ENCODE results near the gene LMF2.

Gene LMF2

DNA sequence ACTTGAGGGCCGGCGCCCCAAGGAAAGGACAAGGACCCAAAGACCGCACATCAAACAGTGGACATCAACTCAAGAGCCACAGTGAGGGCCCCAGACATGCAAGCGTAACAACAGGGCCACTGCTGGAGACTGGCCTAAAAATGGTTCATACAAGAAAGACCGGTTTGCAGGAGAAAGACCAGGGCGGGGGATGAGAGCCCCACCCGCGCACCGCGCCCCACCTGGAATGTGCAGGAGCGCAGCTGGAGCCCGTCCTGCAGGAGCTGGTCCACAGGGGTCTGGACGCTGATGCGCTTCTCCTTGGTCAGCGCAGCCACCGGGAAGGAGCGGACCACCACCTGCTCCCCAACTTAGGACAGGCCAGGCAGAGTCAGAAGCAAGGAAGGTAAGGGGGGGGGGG is 46.6 kb downstream of the LMF2 start:
- no peak for DNase-seq

DNA sequence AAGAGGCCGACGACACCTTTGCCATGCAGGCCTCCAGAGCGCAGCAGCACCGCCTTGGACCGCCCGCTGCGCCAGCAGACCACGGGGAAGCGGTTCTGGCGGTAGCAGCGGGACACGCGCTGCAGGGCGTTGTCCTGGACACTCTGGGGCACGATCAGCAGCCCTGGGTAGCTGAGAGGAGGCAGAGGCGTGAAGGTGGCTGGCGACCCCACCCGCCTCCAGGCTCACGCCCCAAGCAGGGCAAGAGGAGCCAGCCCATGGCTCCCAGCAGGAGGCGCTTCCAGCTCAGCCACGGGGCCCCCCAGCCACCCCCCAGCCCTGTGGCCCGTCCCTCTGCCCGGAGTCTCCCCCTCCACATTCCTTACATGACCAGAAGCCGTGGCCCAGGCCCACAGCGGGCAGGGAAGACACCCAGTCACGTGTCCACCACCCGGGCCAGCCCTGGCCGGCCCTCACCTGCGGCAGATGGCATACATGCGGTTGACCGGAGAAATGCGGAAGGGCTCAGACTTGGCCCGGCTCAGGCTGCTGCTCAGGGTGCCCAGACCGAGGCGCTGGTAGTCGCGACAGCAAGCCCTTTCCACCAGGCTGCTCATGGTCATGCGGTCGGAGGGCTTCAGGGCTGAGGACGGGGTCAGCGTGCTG is 47.9 kb downstream of the LMF2 start:
- no peak for DNase-seq

DNA sequence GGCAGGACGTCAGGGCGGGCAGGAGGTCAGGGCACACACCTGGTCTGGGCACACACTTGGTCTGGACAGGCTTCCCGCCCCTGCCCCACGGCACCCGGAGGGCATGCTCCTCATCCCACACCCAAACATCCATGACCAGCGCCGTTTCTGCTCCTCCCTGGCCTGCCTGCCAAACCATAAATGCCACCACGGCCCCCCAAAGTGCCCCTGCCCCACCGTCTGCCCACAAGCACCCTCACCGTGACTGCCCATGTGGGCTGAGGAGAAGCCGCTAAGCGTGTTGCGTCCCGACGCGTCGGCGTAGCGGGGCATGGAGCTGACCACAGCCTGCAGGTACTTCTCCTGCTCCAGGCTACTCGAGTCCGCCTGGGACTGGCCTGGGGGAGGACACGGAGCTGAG is 48.5 kb downstream of the LMF2 start:
- DNase-seq, result no peak

DNA sequence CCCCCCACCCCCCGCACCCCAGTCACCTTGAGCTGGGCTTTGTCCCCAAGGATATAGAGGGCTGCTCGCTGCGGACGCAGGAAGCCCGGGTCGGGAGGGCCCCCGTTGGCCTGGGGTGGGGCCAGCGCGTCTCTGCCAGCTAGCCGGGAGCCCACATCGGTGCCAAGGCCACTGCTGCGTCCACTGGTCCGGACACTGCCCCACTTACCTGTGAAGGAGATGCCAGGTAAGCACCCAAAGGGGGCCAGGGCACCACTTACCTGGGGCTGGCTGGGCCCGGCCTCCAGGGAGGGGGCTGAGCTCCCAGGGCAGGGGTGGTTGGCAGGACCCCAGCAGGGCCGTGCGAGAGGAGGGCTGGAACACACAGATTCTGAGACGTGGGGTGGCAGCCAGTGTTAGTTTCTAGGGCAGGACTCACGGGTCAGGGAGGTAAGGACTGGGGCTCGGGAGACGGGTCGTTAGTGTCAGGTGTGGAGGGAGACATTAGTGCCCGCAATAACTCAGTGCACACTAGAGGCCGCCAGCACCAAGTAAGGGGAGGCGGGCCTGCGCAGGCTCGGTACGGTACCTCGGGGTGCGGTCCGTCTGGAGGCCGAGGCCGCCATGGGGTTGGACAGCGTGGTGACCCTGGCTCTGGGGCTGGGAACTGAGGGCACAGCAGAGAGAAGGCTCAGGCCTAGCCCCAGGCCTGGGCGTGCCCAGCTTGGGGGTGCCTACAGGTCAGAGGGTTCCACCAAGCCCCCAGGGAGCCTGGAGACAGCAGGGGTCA is 50.9 kb downstream of the LMF2 start:
- DNase-seq, result no peak

DNA sequence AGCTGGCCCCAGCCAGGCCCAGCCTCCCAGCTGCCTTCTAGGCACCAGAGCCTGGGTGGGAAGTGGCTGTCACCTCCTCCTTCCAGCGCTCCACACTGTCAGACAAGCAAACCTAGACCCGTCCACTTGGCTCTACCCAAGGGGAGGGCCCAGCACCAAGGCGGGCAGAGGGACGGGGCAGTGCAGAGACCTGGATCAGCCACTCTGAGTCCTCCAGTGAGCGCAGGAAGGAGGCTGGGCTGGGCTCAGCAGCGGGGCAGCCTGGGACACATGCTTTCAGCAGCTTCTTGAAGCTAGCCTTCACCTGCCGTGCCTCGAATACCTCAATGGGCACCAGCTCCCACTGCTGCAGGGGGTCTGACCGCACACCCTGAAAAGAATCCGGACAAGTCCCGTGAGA is 51.5 kb downstream of the LMF2 start:
- DNase-seq, result no peak

DNA sequence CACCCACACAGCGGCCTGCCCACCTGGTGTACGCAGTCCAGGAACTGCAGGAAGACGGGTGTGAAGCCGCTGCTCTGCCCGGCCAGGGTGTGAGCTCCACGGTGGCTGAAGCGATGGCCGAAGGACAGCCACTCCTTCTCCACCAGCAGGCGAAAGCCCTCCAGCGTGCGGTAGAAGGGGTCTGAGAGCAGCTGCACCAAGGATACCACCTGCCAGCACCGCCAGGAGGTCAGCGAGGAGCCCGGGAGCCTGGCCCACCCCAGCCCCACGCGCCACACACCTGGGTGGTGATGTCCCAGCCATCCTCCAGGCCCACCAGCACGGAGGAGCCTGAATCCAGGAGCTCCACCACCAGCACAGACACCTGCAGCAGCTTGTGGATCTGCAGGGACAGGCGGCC is 52.3 kb downstream of the LMF2 start:
- DNase-seq, result no peak

DNA sequence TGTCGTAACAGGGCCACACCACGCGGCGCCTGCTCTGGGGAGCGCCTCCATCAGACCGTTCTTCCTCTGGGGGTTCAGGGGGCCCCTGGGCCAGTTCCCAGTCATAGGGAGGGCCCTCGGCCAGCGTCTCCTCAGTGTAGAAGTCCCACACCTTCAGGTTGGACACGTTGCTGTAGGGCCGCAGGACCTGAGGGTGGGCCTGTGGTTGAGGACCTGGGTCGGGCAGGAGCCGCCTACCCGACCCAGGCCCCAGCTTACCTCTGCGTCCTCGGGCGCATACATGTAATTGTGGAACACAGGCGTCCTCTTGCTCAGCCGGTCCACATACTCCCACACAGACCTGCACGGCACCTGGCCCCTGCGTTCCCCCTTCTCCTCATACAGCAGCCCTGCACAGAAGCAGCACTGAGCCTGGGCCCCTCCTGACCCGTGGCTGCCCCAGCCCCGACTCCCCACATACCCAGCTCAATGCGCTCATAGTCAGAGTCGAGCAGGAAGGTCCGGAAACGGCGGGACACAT is 52.9 kb downstream of the LMF2 start:
- no peak for DNase-seq
